BE2C (cell line): ENCODE measurements around the gene UBXN1.

Experiments used
- DNase-seq: peaks from one replicate; pipeline ENCODE4 v3.0.0-alpha.2; 2020
- H3K27me3 ChIP-seq: fragments of 250-450 bp; sonication (Bioruptor Pico); 2 replicates; pipeline ENCODE4 v1.5.1; 2020; ENCODE audit warnings: mild to moderate bottlenecking
- H3K36me3 ChIP-seq: fragments of 250-450 bp; sonication (Bioruptor Pico); 2 replicates; pipeline ENCODE4 v1.5.1; 2020; ENCODE audit warnings: mild to moderate bottlenecking
- H3K4me1 ChIP-seq: fragments of 250-450 bp; sonication (Bioruptor Pico); 2 replicates; pipeline ENCODE4 v1.5.1; 2020
- H3K4me3 ChIP-seq: 2 replicates; pipeline ENCODE4 v1.5.1; 2011; ENCODE audit warnings: low read depth, low read length
- H3K9me3 ChIP-seq: fragments of 250-450 bp; sonication (Bioruptor Pico); 2 replicates; pipeline ENCODE4 v1.5.1; 2020
- CTCF ChIP-seq: IDR thresholded peaks from 2 replicates; pipeline ENCODE4 v1.5.1; 2012; ENCODE audit warnings: mild to moderate bottlenecking, low read depth, low read length

Gene UBXN1

GRCh38 chr11:62649486-62649885, 29.4 kb downstream of the UBXN1 start:
- Histone ChIP-seq H3K4me1 (no peaks in the 10 kb centered on the region), H3K27me3 (no peaks in the 10 kb centered on the region), H3K9me3 (no peaks in the 10 kb centered on the region), H3K4me3 (no peak overlapping the region), H3K36me3 (peaks cover 8% of the 10 kb centered on the region)
- no peak for TF ChIP-seq CTCF
- DNase-seq: no peak

GRCh38 chr11:62648967-62649364, 29.9 kb downstream of the UBXN1 start:
- Histone ChIP-seq H3K36me3 (peaks cover 12% of the 10 kb centered on the region), H3K4me1 (no peaks in the 10 kb centered on the region), H3K4me3 (no peak overlapping the region), H3K9me3 (no peaks in the 10 kb centered on the region), H3K27me3 (no peaks in the 10 kb centered on the region)
- DNase-seq: no peak
- TF ChIP-seq CTCF: no peak

- peaks cover 12% of the 10 kb centered on the region for H3K36me3 ChIP-seq
- no peak overlapping the region for H3K4me3 ChIP-seq
- no peaks in the 10 kb centered on the region for H3K9me3 ChIP-seq
- no peak for DNase-seq
- no peak for TF ChIP-seq CTCF
- H3K4me1 ChIP-seq: no peaks in the 10 kb centered on the region
- H3K27me3 ChIP-seq: no peaks in the 10 kb centered on the region
These were observed 30.5 kb downstream of the UBXN1 start for GRCh38 chr11:62648185-62648966.

- Histone ChIP-seq H3K27me3 (no peaks in the 10 kb centered on the region), H3K4me1 (no peaks in the 10 kb centered on the region), H3K36me3 (peaks cover 12% of the 10 kb centered on the region), H3K9me3 (no peaks in the 10 kb centered on the region), H3K4me3 (no peak overlapping the region)
- TF ChIP-seq CTCF: no peak
- no peak for DNase-seq
These were observed 31.3 kb downstream of the UBXN1 start for GRCh38 chr11:62647609-62648005.

- H3K9me3 ChIP-seq: no peaks in the 10 kb centered on the region
- H3K36me3 ChIP-seq: peaks cover 12% of the 10 kb centered on the region
- TF ChIP-seq CTCF: no peak
- peak overlapping the region; percentile 1; the same call in 1 of the 2 replicates for H3K4me3 ChIP-seq
- DNase-seq: no peak
- no peaks in the 10 kb centered on the region for H3K27me3 ChIP-seq
- no peaks in the 10 kb centered on the region for H3K4me1 ChIP-seq
These were observed 31.9 kb downstream of the UBXN1 start for GRCh38 chr11:62646825-62647608.
